Fibroblast of skin of right biceps (primary cell): ENCODE results near the gene BZW2.
"Not testable (repeated sequence)": the region's sequence is repeated elsewhere in the genome, so short reads cannot be mapped to it uniquely, and the experiment has no call there.

Source experiments
- DNase-seq: peaks from one replicate; pipeline ENCODE4 v3.0.0-alpha.2; 2013

BZW2 gene

DNA sequence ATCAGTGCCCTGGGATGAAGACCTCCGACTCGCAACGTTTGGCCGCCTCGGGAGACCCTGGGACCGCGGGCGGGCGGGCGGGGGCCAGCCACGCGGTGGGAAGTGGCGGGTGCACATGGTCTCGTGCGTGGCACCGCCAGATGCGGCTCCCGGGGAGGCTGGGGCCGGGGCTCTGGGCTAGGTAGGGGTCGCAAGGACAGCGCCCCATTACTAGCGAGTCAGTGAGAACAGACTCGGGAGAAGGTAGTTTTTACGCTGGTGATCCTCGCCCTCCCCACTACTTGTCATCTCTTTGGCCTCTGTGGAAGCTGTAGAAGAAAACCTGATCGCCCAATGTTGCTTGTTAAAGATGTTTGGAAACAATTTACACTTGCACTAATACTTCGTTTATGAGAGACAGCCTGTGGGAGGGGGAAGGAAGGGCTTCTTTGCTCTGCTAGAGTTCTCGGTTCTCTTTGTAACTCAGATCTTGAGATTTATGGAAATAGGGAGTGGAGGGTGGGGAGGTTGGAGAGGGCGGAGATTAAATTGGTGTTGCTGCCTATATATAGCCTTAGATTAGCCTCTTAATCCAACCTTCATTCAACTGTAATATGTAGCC, 591 bp downstream of the BZW2 start:
- peak; percentile 22 for DNase-seq

DNA sequence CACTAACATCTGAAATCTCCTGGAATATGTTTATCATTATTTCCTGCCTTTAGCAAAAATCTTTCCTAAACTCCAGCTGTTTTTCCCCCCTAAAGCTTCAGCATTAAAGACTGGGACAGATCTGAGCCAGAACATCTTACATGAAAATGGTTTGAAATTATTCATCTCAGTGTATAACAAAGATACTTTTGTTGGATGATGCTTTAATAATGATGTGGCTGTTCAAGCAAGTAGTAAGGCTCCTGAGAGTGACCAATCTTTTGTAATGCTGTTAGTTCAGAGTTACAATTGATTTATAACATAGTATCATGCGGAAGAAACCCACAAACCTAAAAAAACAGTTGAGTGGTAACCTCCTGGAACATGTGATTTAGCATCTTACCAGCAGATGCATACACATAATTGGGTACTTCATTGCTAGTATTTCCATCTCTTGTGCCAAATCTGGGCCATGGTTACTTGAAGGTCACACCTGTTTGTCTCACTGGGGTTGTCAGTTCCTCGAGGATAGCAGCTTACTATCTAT, 1.5 kb downstream of the BZW2 start:
- no peak for DNase-seq

DNA sequence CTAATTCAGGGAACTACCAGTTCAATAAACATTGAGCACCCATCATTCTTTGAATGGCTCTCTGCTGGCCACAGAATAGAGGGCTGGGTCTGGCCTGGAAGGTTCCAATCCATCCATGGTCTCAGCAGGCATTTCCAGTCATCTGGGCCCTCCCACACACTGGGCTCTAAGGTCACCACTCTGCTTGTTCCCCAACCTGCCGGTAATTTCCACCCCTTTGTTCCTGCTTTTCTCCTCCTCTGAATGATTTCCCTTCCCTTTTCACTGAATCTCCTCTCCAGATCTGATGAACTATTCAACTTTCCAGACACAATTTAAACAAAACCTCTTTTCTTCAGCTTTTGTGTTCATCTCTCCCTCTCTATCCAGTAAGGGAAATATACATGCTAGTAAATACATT, 2.6 kb downstream of the BZW2 start:
- no peak for DNase-seq

DNA sequence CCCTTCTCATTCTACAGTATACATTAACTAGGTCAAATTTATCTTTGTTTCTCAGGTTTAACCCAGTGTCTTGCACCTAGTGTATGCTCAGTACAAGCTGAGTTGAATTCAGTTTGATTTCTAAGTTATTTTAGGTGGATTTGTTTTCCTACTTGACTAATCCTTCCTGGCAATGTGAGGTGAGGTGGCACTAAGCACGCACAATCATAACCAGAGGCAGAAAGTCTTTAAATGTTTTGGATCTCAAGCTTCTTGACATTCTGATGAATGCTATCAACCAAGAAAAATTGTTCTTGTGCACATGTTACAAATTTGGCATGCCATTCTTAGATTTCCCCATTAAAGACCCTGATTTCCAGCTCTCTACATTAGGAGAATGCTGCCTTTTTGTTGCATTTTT, 3.2 kb downstream of the BZW2 start:
- no peak for DNase-seq

DNA sequence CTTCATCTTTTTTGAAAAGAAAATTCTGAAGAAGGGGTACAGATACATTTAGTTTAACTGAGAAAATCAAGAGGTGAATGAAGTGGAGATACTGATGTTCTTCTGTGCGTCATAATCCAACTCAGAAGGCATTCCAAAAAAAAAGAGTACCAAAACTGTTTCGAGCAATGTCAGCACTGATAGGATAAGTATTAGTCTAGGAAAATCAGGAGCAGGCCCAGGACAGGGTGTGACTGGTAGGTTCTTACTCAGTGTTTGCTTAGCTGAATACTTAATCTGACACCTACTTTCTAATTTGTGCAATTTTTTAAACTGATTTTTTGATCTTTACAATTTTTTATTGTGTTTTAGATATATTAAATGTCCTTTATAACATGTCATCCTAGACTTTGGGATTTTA, 4.3 kb downstream of the BZW2 start:
- DNase-seq, result no peak

DNA sequence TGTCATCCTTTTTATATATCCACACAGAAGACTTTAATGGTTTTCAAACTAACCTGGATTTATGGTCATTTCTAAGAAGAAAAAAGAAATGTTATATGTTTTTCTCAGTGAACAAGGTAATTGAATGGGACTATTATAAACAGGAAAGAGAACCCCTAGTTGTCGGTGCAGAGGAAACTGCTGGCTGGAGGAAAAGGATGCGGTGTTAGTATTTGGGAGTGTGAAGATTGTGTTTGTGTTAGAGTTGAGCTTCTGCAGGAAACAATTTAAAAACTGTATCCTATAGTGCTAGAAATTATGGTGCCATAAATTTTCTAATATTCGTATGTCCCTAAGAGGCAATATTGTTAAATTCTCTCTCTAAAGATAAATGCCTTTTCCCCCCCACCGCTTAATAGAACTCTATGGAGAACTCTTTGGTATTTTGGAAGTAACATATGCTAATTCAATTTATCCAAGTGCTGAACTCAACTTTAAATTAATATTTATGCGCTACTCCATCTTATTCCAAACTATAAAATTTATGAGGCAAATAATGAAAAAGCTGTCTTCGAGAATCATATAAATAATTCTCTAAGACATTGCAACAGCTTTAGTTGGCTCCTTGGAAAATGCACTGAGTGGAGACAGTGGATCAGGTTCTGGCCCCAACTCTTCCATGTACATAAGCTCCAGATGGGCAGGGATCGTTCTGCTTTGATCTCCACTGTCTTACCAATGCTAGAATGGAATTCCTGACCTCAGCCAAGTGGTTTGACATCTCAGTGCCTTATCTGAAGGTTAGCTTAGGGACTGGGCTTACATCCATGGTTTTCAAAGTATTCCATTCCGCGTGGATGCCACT, 5.6 kb downstream of the BZW2 start:
- no peak for DNase-seq

DNA sequence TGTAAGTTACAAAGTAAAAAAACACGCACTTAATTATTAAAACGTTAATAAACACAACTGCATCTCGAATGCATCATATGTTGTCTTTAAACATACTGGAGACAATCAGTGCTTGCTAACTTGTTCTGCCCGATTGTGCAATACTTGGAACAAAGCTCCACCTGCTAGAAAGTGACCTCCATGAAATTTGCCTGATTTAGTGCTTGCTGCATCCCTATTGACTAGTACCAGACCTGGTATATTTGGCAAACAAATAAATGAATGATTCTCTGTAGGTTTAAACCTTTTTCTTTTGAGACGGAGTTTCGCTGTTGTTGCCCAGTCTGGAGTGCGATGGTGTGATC, 6.2 kb downstream of the BZW2 start:
- no peak for DNase-seq

DNA sequence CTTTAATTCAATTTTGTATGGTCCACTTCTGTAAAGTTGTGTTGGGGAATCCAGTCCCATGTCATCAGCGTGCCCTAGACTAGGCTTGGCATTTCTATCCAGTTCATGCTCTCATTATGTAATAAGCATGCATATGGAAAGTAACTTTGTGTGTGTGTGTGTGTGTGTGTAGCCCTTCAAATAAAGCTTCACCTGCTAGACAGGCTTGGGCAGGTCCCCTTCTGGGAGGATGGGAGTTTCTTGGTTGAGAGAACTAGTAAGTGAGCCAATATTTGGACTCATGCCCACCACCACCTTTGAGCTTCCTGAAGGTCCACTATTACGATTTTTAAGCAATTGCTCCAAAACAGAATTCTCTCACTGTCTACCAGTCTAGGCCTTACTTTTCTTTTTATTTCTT, 6.9 kb downstream of the BZW2 start:
- DNase-seq, result no peak

DNA sequence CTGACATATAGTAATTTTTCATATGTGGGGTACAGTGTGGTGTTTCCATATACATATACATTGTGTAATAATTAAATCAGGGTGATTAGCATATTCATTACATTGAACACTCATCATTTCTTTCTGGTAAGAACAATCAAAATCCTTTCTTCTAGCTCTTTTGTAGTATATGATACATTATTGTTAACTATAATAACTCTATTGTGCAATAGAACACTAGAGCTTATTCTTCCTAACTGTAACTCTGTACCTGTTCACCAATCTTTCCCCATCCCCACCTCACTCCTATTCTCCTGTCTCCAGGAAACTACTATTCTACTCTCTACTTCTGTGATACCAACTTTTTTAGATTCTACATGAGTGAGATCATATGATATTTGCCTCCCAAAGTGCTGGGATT, 9.4 kb downstream of the BZW2 start:
- no peak for DNase-seq

DNA sequence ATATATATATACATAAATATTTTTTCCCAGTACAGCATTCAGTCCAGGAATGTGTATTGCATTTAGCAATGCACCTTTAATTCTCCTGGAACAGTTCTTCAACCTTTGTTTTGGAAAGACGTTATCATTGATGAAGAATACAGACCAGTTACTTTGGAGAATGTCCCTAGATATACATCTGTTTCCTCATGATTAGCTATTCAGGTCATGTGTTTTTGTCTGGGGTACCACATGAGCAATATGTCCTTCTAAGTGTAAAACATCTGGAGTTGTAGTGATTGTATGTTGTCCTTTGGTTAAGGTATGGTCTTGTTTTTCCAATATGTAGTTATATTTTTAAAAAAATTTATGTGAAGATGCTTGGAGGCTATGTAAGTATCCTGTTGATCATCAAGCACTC, 10.2 kb downstream of the BZW2 start:
- DNase-seq, result no peak

DNA sequence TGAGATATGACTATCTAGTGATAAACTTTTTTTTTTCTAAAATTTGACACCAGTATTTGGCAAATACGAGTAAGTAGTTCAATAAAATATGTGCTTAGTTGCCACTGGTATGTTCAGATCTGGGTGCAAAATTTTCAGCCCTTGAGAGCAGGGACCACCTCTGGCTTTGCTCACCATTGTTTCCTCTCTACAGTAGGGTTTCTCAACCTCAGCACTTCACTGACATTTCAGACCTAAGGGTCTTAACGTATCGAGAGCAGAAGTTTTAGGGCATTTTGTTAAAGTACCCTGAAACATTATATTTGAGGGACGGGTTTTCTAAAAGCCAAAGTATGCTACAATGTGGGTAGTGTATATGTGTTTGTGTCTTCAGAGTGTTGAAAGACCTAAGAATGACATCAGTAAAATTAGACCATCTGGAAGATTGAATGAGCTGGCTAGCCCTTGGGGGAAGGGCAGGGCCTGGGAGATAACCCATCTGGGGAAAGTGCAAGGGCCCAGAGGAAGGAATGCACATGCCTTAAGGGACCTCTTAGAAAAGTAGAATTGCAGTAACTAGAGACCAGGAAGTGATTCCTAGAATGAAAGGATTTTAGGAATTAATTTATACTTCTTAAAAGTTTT, 11.8 kb downstream of the BZW2 start:
- DNase-seq, result peak; percentile 89

DNA sequence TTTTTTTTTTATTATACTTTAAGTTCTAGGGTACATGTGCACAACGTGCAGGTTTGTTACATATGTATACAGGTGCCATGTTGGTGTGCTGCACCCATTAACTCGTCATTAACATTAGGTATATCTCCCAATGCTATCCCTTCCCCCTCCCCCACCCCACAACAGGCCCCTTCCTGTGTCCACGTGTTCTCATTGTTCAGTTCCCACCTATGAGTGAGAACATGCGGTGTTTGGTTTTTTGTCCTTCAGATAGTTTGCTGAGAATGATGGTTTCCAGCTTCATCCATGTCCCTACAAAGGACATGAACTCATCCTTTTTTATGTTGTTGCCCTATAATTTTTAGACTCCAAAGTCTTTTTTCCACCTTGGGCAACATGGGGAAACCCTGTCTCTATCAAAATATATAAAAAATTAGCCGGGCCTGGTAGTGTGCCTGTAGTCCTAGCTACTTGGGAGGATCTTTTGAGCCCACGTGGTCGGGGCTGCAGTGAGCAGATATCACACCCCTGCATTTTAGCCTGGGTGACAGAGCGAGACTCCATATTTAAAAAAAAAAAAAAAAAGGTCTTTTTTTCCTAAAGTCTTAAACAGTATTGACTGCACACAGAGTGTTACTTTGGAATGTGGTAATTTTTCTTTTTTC, 14.0 kb downstream of the BZW2 start:
- DNase-seq, result not testable (repeated sequence)

DNA sequence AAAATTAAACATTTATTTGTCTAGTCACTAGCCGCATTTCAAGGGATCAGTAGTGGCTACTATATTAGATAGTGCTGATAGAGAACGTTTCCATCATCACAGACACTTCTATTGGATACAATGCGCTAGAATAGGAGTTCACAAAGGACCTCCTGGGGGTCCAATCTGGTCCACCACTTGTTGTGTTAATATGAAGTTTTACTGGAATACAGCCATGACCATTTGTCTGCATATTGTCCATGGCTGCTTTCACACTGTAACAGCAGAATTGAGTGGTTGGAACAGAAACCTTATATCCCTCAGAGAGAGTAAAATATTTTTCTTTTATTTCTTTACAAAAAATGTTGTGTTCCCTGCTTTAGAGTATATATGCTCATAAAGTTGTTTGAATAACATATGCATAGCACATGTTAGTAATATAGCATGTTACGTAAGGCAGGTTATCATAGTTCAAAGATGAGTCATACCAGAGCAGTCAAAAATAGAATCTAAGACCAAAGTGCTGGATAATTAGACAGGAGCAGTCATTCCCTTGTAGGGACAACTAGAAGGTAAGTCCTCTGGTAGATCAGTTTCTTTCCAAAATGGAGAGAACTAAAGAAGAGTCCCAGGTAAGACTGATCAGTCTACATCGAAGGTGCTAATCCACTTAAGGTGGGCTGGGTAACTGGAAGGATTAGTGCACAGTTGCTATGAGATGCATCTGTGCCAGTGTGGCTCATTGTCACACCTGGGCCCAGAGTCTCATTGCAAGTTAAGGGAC, 14.9 kb downstream of the BZW2 start:
- DNase-seq, result peak; percentile 89

DNA sequence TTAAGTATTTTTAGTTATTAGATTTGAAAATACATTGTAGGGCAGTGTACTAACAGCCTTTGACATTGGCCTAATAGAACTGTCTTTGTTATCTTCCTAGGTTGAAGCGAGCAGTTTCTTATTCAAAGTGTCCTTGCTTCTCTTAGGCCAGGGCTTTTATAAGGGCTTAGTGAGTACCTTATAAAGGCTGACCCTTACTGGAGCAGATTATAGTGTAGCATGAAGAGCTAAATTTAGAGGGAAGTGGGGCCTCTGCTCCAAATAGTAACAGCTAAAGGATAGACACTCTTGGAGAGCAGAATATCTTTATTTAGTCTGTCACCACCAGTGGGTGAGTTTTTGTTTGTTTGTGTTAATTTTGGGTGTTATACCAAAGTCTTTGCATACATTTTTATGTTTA, 15.9 kb downstream of the BZW2 start:
- no peak for DNase-seq

DNA sequence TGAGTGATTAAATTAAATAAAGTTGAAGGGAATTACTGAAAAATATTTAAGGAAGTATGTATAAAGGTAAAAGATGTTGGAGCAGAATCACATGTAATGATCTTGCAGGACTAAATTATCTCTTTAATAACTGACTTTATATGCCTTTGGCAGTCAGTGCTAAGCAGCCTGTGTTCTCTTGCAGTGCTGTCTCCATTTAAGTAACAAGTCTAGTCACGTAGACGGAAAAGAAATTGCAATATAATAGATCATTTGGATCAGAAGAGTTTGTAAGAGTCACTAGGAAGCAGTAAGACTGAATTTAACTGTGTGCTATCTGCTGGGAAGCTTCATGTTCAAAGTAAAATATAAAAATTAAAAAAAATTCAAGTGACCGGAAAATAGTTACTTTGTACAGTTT, 21.4 kb downstream of the BZW2 start:
- DNase-seq, result no peak

DNA sequence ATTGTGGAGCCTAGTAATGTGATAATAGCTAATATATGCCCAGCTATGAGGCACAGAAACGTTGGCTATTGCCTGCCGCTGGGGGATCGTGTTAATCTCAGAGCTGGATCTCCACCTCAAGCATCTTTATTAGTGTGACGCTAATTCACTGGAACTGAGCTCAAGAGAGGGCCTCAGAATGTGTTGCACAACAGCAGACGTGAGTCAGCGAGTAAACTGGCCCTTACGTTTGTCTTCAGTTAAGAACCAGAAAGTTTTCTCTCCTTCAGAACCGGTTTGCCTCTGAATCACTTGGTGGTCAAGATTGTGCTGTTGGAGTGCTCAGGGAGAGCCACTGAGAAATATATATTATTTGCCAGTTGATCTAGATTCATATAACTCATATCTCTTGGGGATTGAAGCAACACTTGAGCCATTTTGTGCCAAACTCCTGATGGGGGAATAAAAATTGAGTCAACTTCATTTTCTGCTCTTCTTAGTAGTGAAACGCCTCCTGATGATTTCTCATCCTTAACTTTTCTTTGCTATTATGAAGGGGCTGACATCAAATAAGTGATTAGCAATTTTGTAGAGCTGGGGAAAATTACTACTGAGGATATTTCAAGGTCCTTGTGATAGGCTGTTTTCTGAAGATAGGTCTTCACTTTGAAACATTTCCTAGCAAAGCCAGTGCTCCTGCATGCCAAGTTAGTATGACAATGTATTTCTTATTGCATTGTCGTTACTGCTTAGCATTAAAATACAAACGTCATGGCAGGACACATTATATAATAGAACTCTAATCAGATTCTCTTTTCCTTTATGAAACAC, 22.3 kb downstream of the BZW2 start:
- DNase-seq, result peak; percentile 99

DNA sequence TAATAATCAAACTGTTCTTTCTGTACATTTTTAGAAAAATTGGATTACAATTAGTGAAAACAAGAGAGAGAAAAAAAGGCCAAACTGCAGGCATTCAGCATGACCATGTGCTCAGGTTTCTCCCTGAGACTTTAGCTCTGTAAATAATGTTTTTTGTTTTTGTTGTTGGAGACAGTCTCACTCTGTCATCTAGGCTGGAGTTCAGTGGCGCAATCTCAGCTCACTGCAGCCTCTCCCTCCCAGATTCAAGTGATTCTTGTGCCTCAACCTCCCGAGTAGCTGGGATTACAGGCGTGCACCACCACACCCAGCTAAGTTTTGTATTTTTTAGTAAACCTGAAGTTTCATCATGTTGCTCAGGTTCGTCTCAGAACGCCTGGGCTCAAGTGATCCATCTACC, 23.0 kb downstream of the BZW2 start:
- no peak for DNase-seq

DNA sequence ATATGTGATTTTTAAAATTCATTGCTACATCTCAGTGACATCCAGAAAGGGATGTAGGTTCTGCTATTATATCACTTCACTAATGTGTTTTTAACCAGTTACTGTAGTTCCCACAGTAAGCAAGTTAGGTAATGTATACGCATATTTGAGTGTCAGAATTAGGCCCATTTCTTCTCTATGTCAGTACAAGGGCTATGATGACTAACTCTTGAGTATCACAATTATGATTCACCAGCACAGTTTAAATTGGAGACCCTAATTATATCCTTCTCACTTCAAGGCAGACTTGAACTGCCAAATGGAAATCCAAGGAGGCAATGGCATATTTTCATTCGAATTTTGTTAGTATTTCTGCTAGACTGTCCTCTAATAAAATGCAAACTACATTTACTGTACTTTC, 23.6 kb downstream of the BZW2 start:
- DNase-seq, result peak; percentile 82

DNA sequence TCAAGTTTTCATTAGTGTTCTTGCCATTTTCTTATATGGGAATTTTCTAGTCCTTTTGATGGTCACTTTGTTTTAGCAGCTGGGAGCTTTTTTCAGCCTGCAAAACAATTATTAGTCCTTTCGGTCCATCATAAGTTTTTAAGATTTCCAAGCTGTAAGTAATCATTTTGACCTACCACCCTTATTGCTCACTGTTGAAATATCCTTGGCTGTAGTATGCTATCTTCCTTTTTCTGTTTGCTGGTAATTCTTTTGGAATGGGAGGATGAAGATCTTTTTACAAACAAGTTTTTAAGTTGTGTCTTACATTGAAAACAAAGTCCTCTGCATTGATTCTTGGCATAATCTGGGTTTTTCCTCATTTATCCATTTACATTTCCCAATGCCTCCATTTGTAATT, 24.0 kb downstream of the BZW2 start:
- DNase-seq, result peak; percentile 52

DNA sequence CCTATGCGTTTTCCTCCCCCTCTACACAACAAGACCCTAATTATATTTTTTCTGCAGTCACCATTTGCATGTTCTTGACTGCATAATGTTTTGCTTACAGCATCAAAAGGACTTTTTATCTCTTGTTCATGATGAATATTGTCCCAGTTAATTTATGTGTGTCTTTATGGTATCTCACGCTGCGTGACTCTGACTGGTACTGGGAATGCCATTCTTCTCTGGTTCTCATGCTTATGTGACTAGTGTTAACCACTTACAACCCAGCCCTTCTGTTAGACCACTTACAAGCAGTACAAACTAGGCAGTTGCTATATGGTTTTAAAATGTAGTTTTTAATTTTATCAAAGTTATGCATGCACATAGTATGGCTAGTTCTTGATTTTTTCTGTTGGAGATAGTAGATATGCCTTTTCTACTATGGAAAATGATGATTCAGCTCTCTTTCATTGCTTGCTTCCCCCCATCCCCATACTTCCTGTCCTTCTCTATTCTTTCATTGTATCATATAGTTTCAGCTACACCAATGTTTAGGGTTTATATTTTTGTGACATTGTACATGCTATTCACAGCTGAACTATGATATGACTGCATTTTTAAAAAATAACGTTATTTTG, 24.9 kb downstream of the BZW2 start:
- no peak for DNase-seq

DNA sequence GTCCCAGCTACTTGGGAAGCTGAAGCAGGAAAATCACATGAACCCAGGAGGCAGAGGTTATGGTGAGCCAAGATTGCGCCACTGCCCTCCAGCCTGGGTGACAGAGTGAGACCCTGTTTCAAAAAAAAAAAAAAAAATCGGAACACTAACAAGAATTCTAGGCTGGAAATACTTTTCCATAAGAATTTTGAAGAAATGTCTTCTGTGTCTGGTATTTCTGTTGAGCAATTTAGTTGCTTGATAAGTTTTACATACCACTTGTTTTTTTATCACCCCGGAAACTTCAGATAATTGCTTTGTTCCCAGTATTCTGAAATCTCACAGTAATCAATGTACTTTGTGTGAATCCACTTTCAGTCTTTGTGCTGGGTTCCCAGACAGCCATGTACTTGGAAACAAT, 25.8 kb downstream of the BZW2 start:
- DNase-seq, result no peak

DNA sequence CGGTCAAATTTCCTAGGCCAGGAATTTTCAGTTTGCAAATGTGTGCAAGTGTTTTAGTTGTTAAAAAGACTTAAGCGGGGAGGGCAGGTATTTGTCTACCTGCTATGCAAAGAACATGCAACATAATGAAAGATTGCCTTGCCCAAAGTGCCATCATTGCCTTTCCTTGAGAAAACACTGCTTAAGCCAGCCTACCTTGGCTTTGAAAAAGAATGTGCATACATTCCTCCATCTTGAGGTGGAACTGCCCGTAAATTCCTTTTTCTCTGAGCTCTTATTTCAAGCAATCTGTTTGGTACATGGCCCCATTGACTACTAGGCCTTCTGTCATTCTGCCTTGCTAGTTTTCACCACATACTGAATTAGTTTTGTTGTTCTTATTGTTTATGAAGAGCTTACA, 29.3 kb downstream of the BZW2 start:
- no peak for DNase-seq
